ENCODE measurements around the gene ANKRD13D. TPM values are rescaled to one million over a fixed set of nuclear protein-coding genes. Genes with fewer than 3 reads are reported as not detected.

The ANKRD13D gene
- polyA plus RNA-seq, 1 of the 3 experiments (the other 2 are of a cell fraction): 50.2 TPM

GRCh38 chr11:67310246-67311050 lies 21.3 kb downstream of the ANKRD13D start:
- ChIA-PET POLR2A (no interaction called here), CTCF (interaction anchor here (1.0 to 2.7 kb wide), 3 partner anchors 21 to 72 kb away, joined by 3 to 12 read pairs (median 9); no protein-coding TSS in a partner anchor)
- Histone ChIP-seq H3K9ac (no peak overlapping the region), H3F3A (replicated peaks; ENCODE audit: insufficient read depth) (peaks cover 13% of the 10 kb centered on the region), H2AFZ (ENCODE audit: low read depth) (no peak overlapping the region), H3K27me3 (ENCODE audit: insufficient read depth) (no peaks in the 10 kb centered on the region), H3K79me2 (ENCODE audit: insufficient read depth) (no peaks in the 10 kb centered on the region), H3K4me1 (ENCODE audit: control insufficient read depth in 1 of 2, insufficient read depth in 2 of 2, low read depth in 1 of 2, low read length in 1 of 2) (peaks cover 0 to 19% of the 10 kb centered on the region in 2 experiments; a peak in 1 of 4 replicates), H4K20me1 (ENCODE audit: insufficient read depth) (no peaks in the 10 kb centered on the region), H3K27ac (ENCODE audit: low read depth in 2 of 2, low read length in 1 of 2) (no peak overlapping the region), H3K4me2 (no peak overlapping the region), H3K9me3 (no peaks in the 10 kb centered on the region), H3K9me2 (no peaks in the 10 kb centered on the region), H3K36me3 (replicated peaks in 1 of 2; ENCODE audit: control insufficient read depth in 1 of 2, insufficient read depth in 2 of 2, low read length in 1 of 2) (peaks cover 0 to 5% of the 10 kb centered on the region in 2 experiments), H3K4me3 (ENCODE audit: low read depth in 2 of 2, low read length in 1 of 2) (no peak overlapping the region)
- no peak for DNase-seq
- WGBS (ENCODE audit: low lambda C conversion rate): 98% methylated on average over 9 of the region's 19 CpGs
- no peak for TF ChIP-seq SMC3 (IDR thresholded peaks at IDR 0.05; ENCODE audit: low read depth, low read length)

- peaks cover 0 to 5% of the 10 kb centered on the region in 2 experiments for H3K36me3 ChIP-seq (replicated peaks in 1 of 2; ENCODE audit: control insufficient read depth in 1 of 2, insufficient read depth in 2 of 2, low read length in 1 of 2)
- CTCF ChIA-PET: interaction anchor here (1.0 to 2.7 kb wide), 5 partner anchors 19 to 71 kb away, joined by 3 to 12 read pairs (median 3); no protein-coding TSS in a partner anchor
- H3K4me3 ChIP-seq (ENCODE audit: low read depth in 2 of 2, low read length in 1 of 2): no peak overlapping the region
- no peaks in the 10 kb centered on the region for H3K27me3 ChIP-seq (ENCODE audit: insufficient read depth)
- peaks cover 15% of the 10 kb centered on the region for H3F3A ChIP-seq (replicated peaks; ENCODE audit: insufficient read depth)
- 90% methylated on average over 14 of the region's 18 CpGs for WGBS (ENCODE audit: low lambda C conversion rate)
- H3K9me3 ChIP-seq: no peaks in the 10 kb centered on the region
- POLR2A ChIA-PET: no interaction called here
- H4K20me1 ChIP-seq (ENCODE audit: insufficient read depth): no peaks in the 10 kb centered on the region
- no peak overlapping the region for H3K4me2 ChIP-seq
- no peak for TF ChIP-seq NRF1 (IDR thresholded peaks at IDR 0.05; ENCODE audit: low read depth, low read length)
- TF ChIP-seq RFX5 (IDR thresholded peaks at IDR 0.05; ENCODE audit: low read length): no peak
- no peak for TF ChIP-seq EZH2phosphoT487 (IDR thresholded peaks at IDR 0.05; ENCODE audit: borderline replicate concordance, low read depth)
- TF ChIP-seq, protein P1, sequence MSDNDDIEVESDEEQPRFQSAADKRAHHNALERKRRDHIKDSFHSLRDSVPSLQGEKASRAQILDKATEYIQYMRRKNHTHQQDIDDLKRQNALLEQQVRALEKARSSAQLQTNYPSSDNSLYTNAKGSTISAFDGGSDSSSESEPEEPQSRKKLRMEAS (IDR thresholded peaks at IDR 0.05; ENCODE audit: low read depth): no peak
- no peak for TF ChIP-seq RXRA (IDR thresholded peaks at IDR 0.05; ENCODE audit: borderline replicate concordance, low read depth)
- no peak for TF ChIP-seq RAD21 (IDR thresholded peaks at IDR 0.05; ENCODE audit: low read length)
- TF ChIP-seq FOXJ3 (CRISPR knock-in tag; IDR thresholded peaks at IDR 0.05): no peak
- no peak for TF ChIP-seq TCF12 (IDR thresholded peaks at IDR 0.05)
- no peak for TF ChIP-seq CHD2 (IDR thresholded peaks at IDR 0.05; ENCODE audit: low read length, partially characterized antibody)
- TF ChIP-seq, protein P2, sequence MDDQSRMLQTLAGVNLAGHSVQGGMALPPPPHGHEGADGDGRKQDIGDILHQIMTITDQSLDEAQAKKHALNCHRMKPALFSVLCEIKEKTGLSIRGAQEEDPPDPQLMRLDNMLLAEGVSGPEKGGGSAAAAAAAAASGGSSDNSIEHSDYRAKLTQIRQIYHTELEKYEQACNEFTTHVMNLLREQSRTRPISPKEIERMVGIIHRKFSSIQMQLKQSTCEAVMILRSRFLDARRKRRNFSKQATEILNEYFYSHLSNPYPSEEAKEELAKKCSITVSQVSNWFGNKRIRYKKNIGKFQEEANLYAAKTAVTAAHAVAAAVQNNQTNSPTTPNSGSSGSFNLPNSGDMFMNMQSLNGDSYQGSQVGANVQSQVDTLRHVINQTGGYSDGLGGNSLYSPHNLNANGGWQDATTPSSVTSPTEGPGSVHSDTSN (IDR thresholded peaks at IDR 0.05): no peak
- no peak for TF ChIP-seq ELF1 (IDR thresholded peaks at IDR 0.05)
- TF ChIP-seq NFIC (IDR thresholded peaks at IDR 0.05; ENCODE audit: borderline replicate concordance): no peak
- no peak for TF ChIP-seq SMC3 (IDR thresholded peaks at IDR 0.05; ENCODE audit: low read depth, low read length)
- TF ChIP-seq TAF1 (IDR thresholded peaks at IDR 0.05; ENCODE audit: borderline replicate concordance, low read depth, low read length): no peak
- no peak for TF ChIP-seq POLR2AphosphoS5 (IDR thresholded peaks at IDR 0.05; ENCODE audit: low read depth, low read length)
- no peak for TF ChIP-seq MEF2A (IDR thresholded peaks at IDR 0.05; ENCODE audit: borderline replicate concordance, low read depth)
- no peak for TF ChIP-seq EP300 (IDR thresholded peaks at IDR 0.05; ENCODE audit: borderline replicate concordance in 1 of 2, low read depth in 1 of 2, low read length in 1 of 2)
- no peaks in the 10 kb centered on the region for H3K9me2 ChIP-seq
- H3K9ac ChIP-seq: no peak overlapping the region
- no peak for DNase-seq
- no peaks in the 10 kb centered on the region for H3K79me2 ChIP-seq (ENCODE audit: insufficient read depth)
- no peak overlapping the region for H2AFZ ChIP-seq (ENCODE audit: low read depth)
- peaks cover 0 to 19% of the 10 kb centered on the region in 2 experiments; a peak in 1 of 4 replicates for H3K4me1 ChIP-seq (ENCODE audit: control insufficient read depth in 1 of 2, insufficient read depth in 2 of 2, low read depth in 1 of 2, low read length in 1 of 2)
- no peak overlapping the region for H3K27ac ChIP-seq (ENCODE audit: low read depth in 2 of 2, low read length in 1 of 2)
Observed at GRCh38 chr11:67311051-67311555, 22.0 kb downstream of the ANKRD13D start.

All from SK-N-SH (cell line).